HL-60 (cell line): ENCODE results near the gene PDCD2.
A peak's percentile ranks its signal among the peaks of the same experiment; 100 is the strongest.
"Not testable (repeated sequence)": the region's sequence is repeated elsewhere in the genome, so short reads cannot be mapped to it uniquely, and the experiment has no call there.

Source experiments
- DNase-seq, 2 experiments: peaks; one replicate each; pipeline ENCODE4 v3.0.0-alpha.2; 2010 to 2020; ENCODE audit warnings: low read depth in 1 of 2, low spot score in 1 of 2
- H3K27ac ChIP-seq: fragments of 250-450 bp; sonication (Bioruptor Pico); replicated peaks from 2 replicates; pipeline ENCODE4 v1.5.1; 2020; ENCODE audit warnings: mild to moderate bottlenecking, moderate library complexity
- H3K27me3 ChIP-seq: fragments of 250-450 bp; sonication (Bioruptor Pico); 2 replicates; pipeline ENCODE4 v1.5.1; 2021; ENCODE audit warnings: mild to moderate bottlenecking, moderate library complexity; ENCODE audit not compliant: insufficient read depth, poor library complexity, severe bottlenecking
- H3K4me3 ChIP-seq: replicated peaks from 2 replicates; pipeline ENCODE4 v1.5.1; 2011; ENCODE audit warnings: mild to moderate bottlenecking, control low read depth, low read length; ENCODE audit not compliant: insufficient read depth
- GABPA ChIP-seq: IDR thresholded peaks from 2 replicates; pipeline ENCODE4 v1.6.1; 2012; ENCODE audit warnings: low read depth
- POLR2AphosphoS5 ChIP-seq: IDR thresholded peaks from 2 replicates; pipeline ENCODE4 v1.6.1; 2012; ENCODE audit warnings: low read depth
- SPI1 ChIP-seq: IDR thresholded peaks from 2 replicates; pipeline ENCODE4 v1.6.1; 2012; ENCODE audit warnings: low read depth, mild to moderate bottlenecking, borderline replicate concordance
- TF ChIP-seq, protein P1 (sequence below): IDR thresholded peaks from 2 replicates; pipeline ENCODE4 v1.6.1; 2012; ENCODE audit warnings: low read depth; ENCODE audit not compliant: insufficient replicate concordance
- TF ChIP-seq, protein P2 (sequence below): IDR thresholded peaks from one replicate; pipeline ENCODE4 v1.5.1; 2011; ENCODE audit warnings: low read length, control low read depth, inconsistent platforms; ENCODE audit not compliant: insufficient read depth

The PDCD2 gene

DNA sequence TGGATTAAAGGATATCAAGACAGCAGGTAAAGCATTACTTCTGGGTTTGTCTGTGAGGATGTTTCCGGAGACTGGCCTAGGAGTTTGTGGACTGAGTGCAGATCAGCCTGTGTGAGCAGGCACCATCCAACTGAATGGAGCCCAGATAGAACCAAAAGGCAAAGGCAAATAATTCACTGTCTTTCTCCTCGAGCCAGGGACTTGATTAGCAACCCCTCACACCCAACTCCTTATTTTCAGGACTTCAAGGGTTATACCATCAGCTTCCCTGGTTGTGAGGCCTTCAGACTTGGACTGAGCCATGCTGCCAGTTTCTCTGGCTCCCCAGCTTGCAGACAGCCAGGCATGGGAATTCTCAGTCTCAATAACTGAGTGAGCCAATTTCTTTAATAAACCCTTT lies 50.6 kb downstream of the PDCD2 start:
- no peak overlapping the region for H3K27ac ChIP-seq
- no peak for DNase-seq
- H3K4me3 ChIP-seq, result no peak overlapping the region
- H3K27me3 ChIP-seq, result no peaks in the 10 kb centered on the region
- TF ChIP-seq POLR2AphosphoS5, result peak; percentile 37; the same call in 1 of the 2 replicates
- TF ChIP-seq, protein P1, sequence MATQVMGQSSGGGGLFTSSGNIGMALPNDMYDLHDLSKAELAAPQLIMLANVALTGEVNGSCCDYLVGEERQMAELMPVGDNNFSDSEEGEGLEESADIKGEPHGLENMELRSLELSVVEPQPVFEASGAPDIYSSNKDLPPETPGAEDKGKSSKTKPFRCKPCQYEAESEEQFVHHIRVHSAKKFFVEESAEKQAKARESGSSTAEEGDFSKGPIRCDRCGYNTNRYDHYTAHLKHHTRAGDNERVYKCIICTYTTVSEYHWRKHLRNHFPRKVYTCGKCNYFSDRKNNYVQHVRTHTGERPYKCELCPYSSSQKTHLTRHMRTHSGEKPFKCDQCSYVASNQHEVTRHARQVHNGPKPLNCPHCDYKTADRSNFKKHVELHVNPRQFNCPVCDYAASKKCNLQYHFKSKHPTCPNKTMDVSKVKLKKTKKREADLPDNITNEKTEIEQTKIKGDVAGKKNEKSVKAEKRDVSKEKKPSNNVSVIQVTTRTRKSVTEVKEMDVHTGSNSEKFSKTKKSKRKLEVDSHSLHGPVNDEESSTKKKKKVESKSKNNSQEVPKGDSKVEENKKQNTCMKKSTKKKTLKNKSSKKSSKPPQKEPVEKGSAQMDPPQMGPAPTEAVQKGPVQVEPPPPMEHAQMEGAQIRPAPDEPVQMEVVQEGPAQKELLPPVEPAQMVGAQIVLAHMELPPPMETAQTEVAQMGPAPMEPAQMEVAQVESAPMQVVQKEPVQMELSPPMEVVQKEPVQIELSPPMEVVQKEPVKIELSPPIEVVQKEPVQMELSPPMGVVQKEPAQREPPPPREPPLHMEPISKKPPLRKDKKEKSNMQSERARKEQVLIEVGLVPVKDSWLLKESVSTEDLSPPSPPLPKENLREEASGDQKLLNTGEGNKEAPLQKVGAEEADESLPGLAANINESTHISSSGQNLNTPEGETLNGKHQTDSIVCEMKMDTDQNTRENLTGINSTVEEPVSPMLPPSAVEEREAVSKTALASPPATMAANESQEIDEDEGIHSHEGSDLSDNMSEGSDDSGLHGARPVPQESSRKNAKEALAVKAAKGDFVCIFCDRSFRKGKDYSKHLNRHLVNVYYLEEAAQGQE, result no peak
- TF ChIP-seq SPI1, result no peak
- TF ChIP-seq, protein P2, sequence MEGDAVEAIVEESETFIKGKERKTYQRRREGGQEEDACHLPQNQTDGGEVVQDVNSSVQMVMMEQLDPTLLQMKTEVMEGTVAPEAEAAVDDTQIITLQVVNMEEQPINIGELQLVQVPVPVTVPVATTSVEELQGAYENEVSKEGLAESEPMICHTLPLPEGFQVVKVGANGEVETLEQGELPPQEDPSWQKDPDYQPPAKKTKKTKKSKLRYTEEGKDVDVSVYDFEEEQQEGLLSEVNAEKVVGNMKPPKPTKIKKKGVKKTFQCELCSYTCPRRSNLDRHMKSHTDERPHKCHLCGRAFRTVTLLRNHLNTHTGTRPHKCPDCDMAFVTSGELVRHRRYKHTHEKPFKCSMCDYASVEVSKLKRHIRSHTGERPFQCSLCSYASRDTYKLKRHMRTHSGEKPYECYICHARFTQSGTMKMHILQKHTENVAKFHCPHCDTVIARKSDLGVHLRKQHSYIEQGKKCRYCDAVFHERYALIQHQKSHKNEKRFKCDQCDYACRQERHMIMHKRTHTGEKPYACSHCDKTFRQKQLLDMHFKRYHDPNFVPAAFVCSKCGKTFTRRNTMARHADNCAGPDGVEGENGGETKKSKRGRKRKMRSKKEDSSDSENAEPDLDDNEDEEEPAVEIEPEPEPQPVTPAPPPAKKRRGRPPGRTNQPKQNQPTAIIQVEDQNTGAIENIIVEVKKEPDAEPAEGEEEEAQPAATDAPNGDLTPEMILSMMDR, result no peak
- TF ChIP-seq GABPA, result no peak

DNA sequence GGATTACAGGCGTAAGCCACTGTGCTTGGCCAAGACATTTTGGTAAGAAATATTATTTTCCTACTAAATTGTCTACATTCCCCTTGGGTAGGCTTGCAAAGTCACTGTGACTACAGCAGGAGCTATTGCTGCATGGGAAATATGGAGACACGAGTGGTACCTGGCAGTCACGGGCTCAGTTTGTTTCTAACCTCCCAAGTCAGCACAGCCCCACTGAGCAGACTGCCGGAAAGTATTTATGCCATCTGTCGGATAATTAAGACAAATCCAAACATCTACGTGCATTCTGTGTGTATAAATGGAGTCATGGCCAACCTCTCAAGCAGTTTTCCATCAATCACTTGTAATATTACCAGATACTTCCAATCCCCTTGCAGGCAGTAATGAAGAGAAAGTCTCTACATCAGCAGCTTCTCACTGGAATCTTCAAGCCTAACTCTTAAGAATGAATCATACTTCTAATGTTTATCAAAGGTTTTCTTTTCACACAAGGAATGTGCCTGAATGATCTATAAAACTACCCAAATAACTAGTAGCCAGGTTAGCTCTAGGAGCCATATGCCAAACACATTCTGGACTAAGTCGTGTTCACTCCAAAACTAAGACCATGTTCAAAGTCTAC lies 51.5 kb downstream of the PDCD2 start:
- H3K4me3 ChIP-seq, result no peak overlapping the region
- H3K27ac ChIP-seq, result no peak overlapping the region
- H3K27me3 ChIP-seq, result no peaks in the 10 kb centered on the region
- TF ChIP-seq POLR2AphosphoS5, result no peak
- TF ChIP-seq, protein P1, result no peak
- TF ChIP-seq, protein P2, result no peak
- no peak for TF ChIP-seq SPI1
- TF ChIP-seq GABPA, result no peak
- no peak for DNase-seq

DNA sequence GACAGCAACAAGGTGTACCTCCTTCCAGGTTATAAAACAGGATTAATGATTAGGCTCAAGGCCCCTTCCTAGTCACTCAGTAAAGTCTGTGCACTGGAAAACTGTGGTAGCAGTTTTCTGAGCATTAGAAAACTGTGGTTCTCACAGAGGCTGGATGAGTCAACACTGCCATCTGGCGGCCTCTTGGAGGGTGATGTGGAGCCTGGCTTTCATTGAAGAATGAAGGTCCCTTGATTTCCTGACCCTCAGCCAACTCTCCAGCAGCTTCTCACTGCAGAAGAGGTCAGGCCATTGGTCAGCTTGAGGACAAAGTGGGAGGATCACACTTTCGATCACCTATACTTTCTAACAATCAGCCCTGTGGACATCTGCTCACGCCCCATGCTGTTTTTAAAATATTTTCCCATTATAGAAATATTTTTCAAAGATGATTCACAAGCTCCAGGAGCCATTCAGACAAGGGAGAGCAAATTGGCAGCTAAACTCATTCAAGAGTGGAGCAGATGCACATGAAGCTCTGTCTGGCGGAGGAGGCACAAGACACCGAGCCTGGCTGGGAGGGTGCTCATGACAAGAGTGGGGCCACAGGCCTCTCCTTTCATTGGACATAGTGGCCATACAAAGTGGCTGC lies 54.5 kb downstream of the PDCD2 start:
- H3K27me3 ChIP-seq, result no peaks in the 10 kb centered on the region
- no peak overlapping the region for H3K27ac ChIP-seq
- TF ChIP-seq, protein P2, result peak; percentile 87
- TF ChIP-seq SPI1, result no peak
- no peak overlapping the region for H3K4me3 ChIP-seq
- peak in 1 of 2 experiments; percentile 68 for DNase-seq

DNA sequence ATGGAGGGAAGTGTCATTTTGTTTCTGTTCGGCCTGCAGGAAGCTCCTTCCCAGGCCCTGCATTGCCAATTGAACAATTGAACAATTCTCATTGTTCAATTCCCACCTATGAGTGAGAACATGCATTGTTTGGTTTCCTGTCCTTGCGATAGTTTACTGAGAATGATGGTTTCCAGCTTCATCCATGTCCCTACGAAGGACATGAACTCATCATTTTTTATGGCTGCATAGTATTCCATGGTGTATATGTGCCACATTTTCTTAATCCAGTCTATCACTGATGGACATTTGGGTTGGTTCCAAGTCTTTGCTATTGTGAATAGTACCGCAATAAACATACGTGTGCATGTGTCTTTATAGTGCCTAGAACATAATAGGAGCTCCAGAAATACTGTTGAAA lies 56.4 kb downstream of the PDCD2 start:
- not testable (repeated sequence) for H3K27me3 ChIP-seq, H3K4me3 ChIP-seq, H3K27ac ChIP-seq, DNase-seq
